GM23248 (cell line): ENCODE measurements around the gene PEAK1. TPM values are rescaled to one million over a fixed set of nuclear protein-coding genes. Genes with fewer than 3 reads are reported as not detected.

ENCODE experiments used
- DNase-seq: peaks from one replicate; pipeline ENCODE4 v3.0.0-alpha.2; 2015
- H2AFZ ChIP-seq: fragments of 200-600 bp; sonication (generic); 2 replicates; pipeline ENCODE4 v1.6.1; 2016; ENCODE audit warnings: antibody characterized with exemption
- H3F3A ChIP-seq: fragments of 200-600 bp; sonication (generic); 2 replicates; pipeline ENCODE4 v1.6.1; 2016; ENCODE audit warnings: mild to moderate bottlenecking, antibody characterized with exemption, mixed run types; ENCODE audit not compliant: insufficient read depth
- H3K27ac ChIP-seq: fragments of 200-600 bp; sonication (generic); 2 replicates; pipeline ENCODE4 v1.5.1; 2016; ENCODE audit warnings: mild to moderate bottlenecking
- H3K27me3 ChIP-seq: fragments of 200-600 bp; sonication (generic); replicated peaks from 2 replicates; pipeline ENCODE4 v1.6.1; 2016; ENCODE audit warnings: mild to moderate bottlenecking; ENCODE audit not compliant: insufficient read depth
- H3K36me3 ChIP-seq: fragments of 200-600 bp; sonication (generic); 2 replicates; pipeline ENCODE4 v1.6.1; 2016; ENCODE audit warnings: low read depth, mild to moderate bottlenecking
- H3K4me1 ChIP-seq: fragments of 200-600 bp; sonication (generic); 2 replicates; pipeline ENCODE4 v1.6.1; 2016; ENCODE audit warnings: mild to moderate bottlenecking; ENCODE audit not compliant: insufficient read depth
- H3K4me2 ChIP-seq: fragments of 200-600 bp; sonication (generic); one replicate; pipeline ENCODE4 v1.6.1; 2016; ENCODE audit warnings: mild to moderate bottlenecking; ENCODE audit not compliant: unreplicated experiment
- H3K4me3 ChIP-seq: fragments of 200-600 bp; sonication (generic); 2 replicates; pipeline ENCODE4 v1.5.1; 2016; ENCODE audit warnings: mild to moderate bottlenecking
- H3K79me2 ChIP-seq: fragments of 200-600 bp; sonication (generic); 2 replicates; pipeline ENCODE4 v1.6.1; 2016; ENCODE audit warnings: mild to moderate bottlenecking; ENCODE audit not compliant: insufficient read depth
- H3K9ac ChIP-seq: fragments of 200-600 bp; sonication (generic); 2 replicates; pipeline ENCODE4 v1.6.1; 2016; ENCODE audit warnings: mild to moderate bottlenecking
- H3K9me2 ChIP-seq: fragments of 200-600 bp; sonication (generic); 2 replicates; pipeline ENCODE4 v1.6.1; 2016; ENCODE audit warnings: mixed run types, mild to moderate bottlenecking, moderate library complexity; ENCODE audit not compliant: insufficient read depth
- H3K9me3 ChIP-seq: fragments of 200-600 bp; sonication (generic); one replicate; pipeline ENCODE4 v1.6.1; 2017; ENCODE audit warnings: low read depth
- H4K20me1 ChIP-seq: fragments of 200-600 bp; sonication (generic); 2 replicates; pipeline ENCODE4 v1.6.0; 2016; ENCODE audit not compliant: insufficient read depth
- EZH2 ChIP-seq: fragments of 200-600 bp; sonication (generic); IDR thresholded peaks from 2 replicates; pipeline ENCODE4 v1.6.1; 2018; ENCODE audit warnings: antibody characterized with exemption, mild to moderate bottlenecking; ENCODE audit not compliant: insufficient read depth, poor library complexity, severe bottlenecking
- EZH2phosphoT487 ChIP-seq: fragments of 200-600 bp; sonication (generic); IDR thresholded peaks from 2 replicates; pipeline ENCODE4 v1.6.1; 2018; ENCODE audit warnings: antibody characterized with exemption, moderate library complexity, mild to moderate bottlenecking, low read depth; ENCODE audit not compliant: insufficient read depth
- WGBS, 2 experiments: methylation state at CpG; one replicate each; pipeline ENCODE4 v1.1.6; 2015 to 2017; ENCODE audit warnings: low lambda C conversion rate in 2 of 2, low coverage in 1 of 2; ENCODE audit errors: missing lambda C conversion rate in 2 of 2; 5-methylcytosine and 5-hydroxymethylcytosine counted together
- in situ Hi-C: fragments of 300-500 bp; cut with MboI; formaldehyde crosslinking; loops from 2 replicates; pipeline ENCODE4 v1.15.0; 2020
- polyA plus RNA-seq: library from polyadenylated mRNA; unstranded; fragments of >200 nt; fragmentation: Nextera tagmentation; extraction: Ambion mirVana; gene quantifications from 2 replicates; pipeline ENCODE4 v1.2.1, GENCODE V29; 2016
- total RNA-seq: library from RNA; depleted of rRNA; stranded (reverse); fragments of >200 nt; shearing (Covaris generic); gene quantifications from 2 replicates; pipeline ENCODE4 v1.2.3, GENCODE V29; 2014

PEAK1 gene
- total and polyA plus RNA-seq, 2 experiments from 2014 or later, result 22.4 to 74.5 TPM

DNA sequence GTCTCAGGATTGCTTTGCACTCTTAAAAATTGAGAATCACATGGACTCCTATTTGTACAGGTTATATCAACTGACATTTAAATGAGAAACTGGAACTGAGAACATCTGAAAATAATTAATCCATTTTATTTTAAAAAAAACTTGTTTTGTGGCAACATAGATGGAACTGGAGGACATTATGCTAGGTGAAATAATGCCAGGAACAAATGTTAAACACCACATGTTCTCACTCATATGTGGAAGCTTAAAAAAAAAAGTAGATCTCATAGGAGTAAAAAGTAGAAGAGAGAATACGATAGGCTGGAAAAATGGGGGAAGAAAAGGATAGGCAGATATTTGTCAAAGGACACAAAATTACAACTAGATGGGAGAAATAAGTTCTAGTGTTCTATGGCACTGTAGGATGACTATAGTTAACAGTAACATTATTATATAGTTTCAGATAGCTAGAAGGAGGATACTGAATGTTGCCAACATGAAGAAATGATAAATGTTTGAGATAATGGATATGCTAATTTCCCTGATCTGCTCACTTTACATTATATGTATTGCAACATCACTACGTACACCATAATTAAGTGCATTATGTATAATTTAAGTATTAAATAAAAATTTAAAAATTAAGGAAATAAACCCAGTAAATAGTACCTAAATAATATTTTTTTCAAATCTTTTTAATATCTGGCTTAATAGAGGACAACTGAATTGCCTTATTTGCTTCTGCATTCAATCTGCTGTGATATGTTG is 248.5 kb downstream of the PEAK1 start:
- Histone ChIP-seq H3K27me3 (no peaks in the 10 kb centered on the region), H3K4me3 (no peak overlapping the region), H2AFZ (no peak overlapping the region), H3K4me1 (peaks cover 15% of the 10 kb centered on the region; the same call in 1 of the 2 replicates), H3K36me3 (no peaks in the 10 kb centered on the region; the same call in 1 of the 2 replicates), H4K20me1 (no peaks in the 10 kb centered on the region), H3K9me3 (no peaks in the 10 kb centered on the region), H3F3A (no peaks in the 10 kb centered on the region), H3K9ac (no peak overlapping the region), H3K4me2 (no peak overlapping the region), H3K79me2 (peaks cover 66% of the 10 kb centered on the region), H3K27ac (no peak overlapping the region), H3K9me2 (no peaks in the 10 kb centered on the region)
- in situ Hi-C loops, result no loop called here
- 94 to 98% methylated on average over 2 of the region's 2 CpGs for WGBS, 2 experiments
- TF ChIP-seq EZH2phosphoT487, result no peak
- no peak for TF ChIP-seq EZH2
- no peak for DNase-seq

GRCh38 chr15:77168616-77169015 is 251.3 kb downstream of the PEAK1 start:
- Histone ChIP-seq H3K4me2 (no peak overlapping the region), H4K20me1 (no peaks in the 10 kb centered on the region), H3K9me2 (no peaks in the 10 kb centered on the region), H3K9me3 (no peaks in the 10 kb centered on the region), H3K4me3 (no peak overlapping the region), H3K9ac (no peak overlapping the region), H3K4me1 (peaks cover 15% of the 10 kb centered on the region; the same call in 1 of the 2 replicates), H3K27ac (no peak overlapping the region), H3K79me2 (peaks cover 76% of the 10 kb centered on the region), H3K36me3 (no peaks in the 10 kb centered on the region; the same call in 1 of the 2 replicates), H2AFZ (no peak overlapping the region), H3F3A (no peaks in the 10 kb centered on the region), H3K27me3 (no peaks in the 10 kb centered on the region)
- DNase-seq, result no peak
- in situ Hi-C loops, result no loop called here
- TF ChIP-seq EZH2 (no peak), EZH2phosphoT487 (no peak)
- 65 to 82% methylated on average over 3 of the region's 3 CpGs for WGBS, 2 experiments

- Histone ChIP-seq H3K9me3 (no peaks in the 10 kb centered on the region), H3K27ac (no peak overlapping the region), H3K27me3 (no peaks in the 10 kb centered on the region), H3K9ac (no peak overlapping the region), H3K4me3 (no peak overlapping the region), H3K36me3 (no peaks in the 10 kb centered on the region; the same call in 1 of the 2 replicates), H2AFZ (no peak overlapping the region), H3K9me2 (no peaks in the 10 kb centered on the region), H3K4me2 (no peak overlapping the region), H3K4me1 (peaks cover 15% of the 10 kb centered on the region; the same call in 1 of the 2 replicates), H4K20me1 (no peaks in the 10 kb centered on the region), H3K79me2 (peaks cover 74% of the 10 kb centered on the region), H3F3A (no peaks in the 10 kb centered on the region)
- WGBS, 2 experiments, result 73 to 82% methylated on average over 5 of the region's 5 CpGs
- TF ChIP-seq EZH2phosphoT487, result no peak
- TF ChIP-seq EZH2, result no peak
- no peak for DNase-seq
- in situ Hi-C loops, result no loop called here
Measured at GRCh38 chr15:77168141-77168540, 251.8 kb downstream of the PEAK1 start.

DNA sequence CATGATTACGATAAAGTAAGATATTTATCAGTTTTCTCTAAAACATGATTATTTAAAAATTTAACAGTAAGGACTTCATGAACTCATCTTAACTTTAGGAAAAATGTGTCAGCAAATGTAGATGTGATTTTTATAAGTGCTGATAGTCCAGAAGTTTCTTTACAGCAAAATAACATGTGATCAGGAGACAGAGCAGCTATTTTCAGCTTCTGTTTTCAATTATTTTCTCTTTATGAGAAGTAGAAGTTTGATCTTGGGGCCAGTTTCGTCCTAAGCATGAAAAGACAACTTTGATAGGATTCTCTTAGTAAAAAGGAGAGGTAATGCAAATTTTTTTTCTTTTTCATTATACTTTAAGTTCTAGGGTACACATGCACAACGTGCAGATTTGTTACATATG is 252.5 kb downstream of the PEAK1 start:
- H3K27ac ChIP-seq, result no peak overlapping the region
- no peak overlapping the region for H3K9ac ChIP-seq

More for the DNA sequence above, 252.5 kb downstream of the PEAK1 start:
- DNase-seq, result no peak
- in situ Hi-C loops, result no loop called here
- no peak overlapping the region for H2AFZ ChIP-seq
- no peaks in the 10 kb centered on the region for H3K27me3 ChIP-seq
- TF ChIP-seq EZH2phosphoT487 (no peak), EZH2 (no peak)
- no peak overlapping the region for H3K4me3 ChIP-seq
- 49 to 53% methylated on average over 3 of the region's 3 CpGs for WGBS, 2 experiments
- peaks cover 76% of the 10 kb centered on the region for H3K79me2 ChIP-seq
- H3K4me1 ChIP-seq, result peaks cover 15% of the 10 kb centered on the region; the same call in 1 of the 2 replicates
- no peaks in the 10 kb centered on the region for H3F3A ChIP-seq
- H3K36me3 ChIP-seq, result no peaks in the 10 kb centered on the region; the same call in 1 of the 2 replicates
- no peak overlapping the region for H3K4me2 ChIP-seq
- no peaks in the 10 kb centered on the region for H4K20me1 ChIP-seq
- H3K9me3 ChIP-seq, result no peaks in the 10 kb centered on the region
- no peaks in the 10 kb centered on the region for H3K9me2 ChIP-seq
